Measurements from ENCODE around the gene PPP6R3.

DNA sequence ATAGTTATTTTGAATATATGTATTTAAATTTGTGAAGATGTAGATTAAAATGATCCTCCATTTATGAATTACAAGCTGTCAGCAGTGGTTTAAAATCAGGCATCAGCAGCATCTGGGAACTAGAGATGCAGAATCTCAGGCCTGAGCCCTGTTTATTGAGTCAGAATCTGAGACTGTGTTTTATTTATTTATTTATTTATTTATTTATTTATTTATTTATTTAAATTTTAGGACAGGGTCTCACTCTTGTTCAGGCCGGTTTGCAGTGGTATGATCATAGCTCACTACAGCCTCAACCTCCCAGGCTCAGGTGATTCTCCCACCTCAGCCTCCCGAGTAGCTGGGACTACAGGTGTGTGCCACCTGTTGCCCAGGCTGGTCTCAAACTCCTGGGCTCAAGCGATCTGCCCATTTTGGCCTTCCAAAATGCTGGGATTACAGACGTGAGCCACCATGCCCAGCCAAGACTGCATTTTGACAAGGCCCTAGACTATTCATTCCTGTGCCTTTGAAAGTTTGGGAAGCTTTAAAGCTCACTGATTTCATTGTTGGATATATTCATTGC, 70.7 kb downstream of the PPP6R3 start:
- TF ChIP-seq, protein P1, sequence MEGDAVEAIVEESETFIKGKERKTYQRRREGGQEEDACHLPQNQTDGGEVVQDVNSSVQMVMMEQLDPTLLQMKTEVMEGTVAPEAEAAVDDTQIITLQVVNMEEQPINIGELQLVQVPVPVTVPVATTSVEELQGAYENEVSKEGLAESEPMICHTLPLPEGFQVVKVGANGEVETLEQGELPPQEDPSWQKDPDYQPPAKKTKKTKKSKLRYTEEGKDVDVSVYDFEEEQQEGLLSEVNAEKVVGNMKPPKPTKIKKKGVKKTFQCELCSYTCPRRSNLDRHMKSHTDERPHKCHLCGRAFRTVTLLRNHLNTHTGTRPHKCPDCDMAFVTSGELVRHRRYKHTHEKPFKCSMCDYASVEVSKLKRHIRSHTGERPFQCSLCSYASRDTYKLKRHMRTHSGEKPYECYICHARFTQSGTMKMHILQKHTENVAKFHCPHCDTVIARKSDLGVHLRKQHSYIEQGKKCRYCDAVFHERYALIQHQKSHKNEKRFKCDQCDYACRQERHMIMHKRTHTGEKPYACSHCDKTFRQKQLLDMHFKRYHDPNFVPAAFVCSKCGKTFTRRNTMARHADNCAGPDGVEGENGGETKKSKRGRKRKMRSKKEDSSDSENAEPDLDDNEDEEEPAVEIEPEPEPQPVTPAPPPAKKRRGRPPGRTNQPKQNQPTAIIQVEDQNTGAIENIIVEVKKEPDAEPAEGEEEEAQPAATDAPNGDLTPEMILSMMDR (IDR thresholded peaks at IDR 0.05 in 2 of 3, conservative IDR thresholded peaks at IDR 0.05 in 1 of 3; ENCODE audit: control insufficient read depth in 2 of 3, extremely low read depth in 1 of 3, insufficient read depth in 1 of 3, low read depth in 3 of 3, low read length in 3 of 3): no peak
- TF ChIP-seq CEBPB (IDR thresholded peaks at IDR 0.05; ENCODE audit: borderline replicate concordance in 1 of 2, low read depth in 2 of 2, low read length in 2 of 2): no peak
- TF ChIP-seq RUNX3 (IDR thresholded peaks at IDR 0.05; ENCODE audit: low read length): no peak
- TF ChIP-seq EZH2 (IDR thresholded peaks at IDR 0.05; ENCODE audit: borderline replicate concordance, control insufficient read depth, low read depth, low read length): no peak
- TF ChIP-seq SUZ12 (IDR thresholded peaks at IDR 0.05; ENCODE audit: unreplicated experiment): no peak
- TF ChIP-seq SIN3A (IDR thresholded peaks at IDR 0.05; ENCODE audit: low read depth, low read length): no peak
- TF ChIP-seq HDAC6 (IDR thresholded peaks at IDR 0.05; ENCODE audit: unreplicated experiment): no peak
- TF ChIP-seq, protein P2, sequence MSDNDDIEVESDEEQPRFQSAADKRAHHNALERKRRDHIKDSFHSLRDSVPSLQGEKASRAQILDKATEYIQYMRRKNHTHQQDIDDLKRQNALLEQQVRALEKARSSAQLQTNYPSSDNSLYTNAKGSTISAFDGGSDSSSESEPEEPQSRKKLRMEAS (IDR thresholded peaks at IDR 0.05; ENCODE audit: low read depth, low read length): no peak
- no peak for TF ChIP-seq SREBF1 (IDR thresholded peaks at IDR 0.05; ENCODE audit: low read length)
- TF ChIP-seq, protein P3, sequence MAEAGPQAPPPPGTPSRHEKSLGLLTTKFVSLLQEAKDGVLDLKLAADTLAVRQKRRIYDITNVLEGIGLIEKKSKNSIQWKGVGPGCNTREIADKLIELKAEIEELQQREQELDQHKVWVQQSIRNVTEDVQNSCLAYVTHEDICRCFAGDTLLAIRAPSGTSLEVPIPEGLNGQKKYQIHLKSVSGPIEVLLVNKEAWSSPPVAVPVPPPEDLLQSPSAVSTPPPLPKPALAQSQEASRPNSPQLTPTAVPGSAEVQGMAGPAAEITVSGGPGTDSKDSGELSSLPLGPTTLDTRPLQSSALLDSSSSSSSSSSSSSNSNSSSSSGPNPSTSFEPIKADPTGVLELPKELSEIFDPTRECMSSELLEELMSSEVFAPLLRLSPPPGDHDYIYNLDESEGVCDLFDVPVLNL (IDR thresholded peaks at IDR 0.05; ENCODE audit: low read depth, low read length): no peak
- TF ChIP-seq, protein P4, sequence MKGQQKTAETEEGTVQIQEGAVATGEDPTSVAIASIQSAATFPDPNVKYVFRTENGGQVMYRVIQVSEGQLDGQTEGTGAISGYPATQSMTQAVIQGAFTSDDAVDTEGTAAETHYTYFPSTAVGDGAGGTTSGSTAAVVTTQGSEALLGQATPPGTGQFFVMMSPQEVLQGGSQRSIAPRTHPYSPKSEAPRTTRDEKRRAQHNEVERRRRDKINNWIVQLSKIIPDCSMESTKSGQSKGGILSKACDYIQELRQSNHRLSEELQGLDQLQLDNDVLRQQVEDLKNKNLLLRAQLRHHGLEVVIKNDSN (IDR thresholded peaks at IDR 0.05; ENCODE audit: borderline replicate concordance, extremely low read length, insufficient read depth, low read depth, low read length): no peak
- no peak for TF ChIP-seq TBL1XR1 (IDR thresholded peaks at IDR 0.05; ENCODE audit: low read depth, low read length)
